Putamen (tissue), 1 donor: Measurements from ENCODE around the gene REG4.
"Not testable (repeated sequence)": the region's sequence is repeated elsewhere in the genome, so short reads cannot be mapped to it uniquely, and the experiment has no call there.

Experiments
- DNase-seq: peaks from one replicate; pipeline ENCODE4 v3.0.0-alpha.2; 2016; ENCODE audit warnings: low spot score

The REG4 gene

GRCh38 chr1:119811387-119811786 is at the start of gene REG4:
Gene REG4, minus strand, starts transcription at chr1:119811460. Its CDS starts 2,691 bp downstream, at chr1:119808769.
- no peak for DNase-seq

GRCh38 chr1:119859647-119860046 is 48.4 kb upstream of the REG4 start:
- no peak for DNase-seq

- not testable (repeated sequence) for DNase-seq
Observed at GRCh38 chr1:119858556-119859214, 47.4 kb upstream of the REG4 start.

GRCh38 chr1:119858126-119858525 is 46.9 kb upstream of the REG4 start:
- DNase-seq = no peak

GRCh38 chr1:119853155-119853554 is 41.9 kb upstream of the REG4 start:
- no peak for DNase-seq

- not testable (repeated sequence) for DNase-seq
Observed at GRCh38 chr1:119844206-119844605, 32.9 kb upstream of the REG4 start.

GRCh38 chr1:119841306-119841705 is 30.0 kb upstream of the REG4 start:
- no peak for DNase-seq

GRCh38 chr1:119840745-119841144 is 29.5 kb upstream of the REG4 start:
- DNase-seq = no peak

GRCh38 chr1:119838236-119838635 is 27.0 kb upstream of the REG4 start:
- no peak for DNase-seq

GRCh38 chr1:119834990-119835389 is 23.7 kb upstream of the REG4 start:
- DNase-seq = no peak

- DNase-seq = no peak
Observed at GRCh38 chr1:119831027-119831426, 19.8 kb upstream of the REG4 start.

GRCh38 chr1:119829625-119830024 is 18.4 kb upstream of the REG4 start:
- DNase-seq = no peak

- DNase-seq = not testable (repeated sequence)
Observed at GRCh38 chr1:119829006-119829405, 17.7 kb upstream of the REG4 start.

GRCh38 chr1:119828266-119828665 is 17.0 kb upstream of the REG4 start:
- no peak for DNase-seq

GRCh38 chr1:119827010-119827409 is 15.8 kb upstream of the REG4 start:
- DNase-seq = no peak

GRCh38 chr1:119822406-119822805 is 11.1 kb upstream of the REG4 start:
- DNase-seq = no peak

- DNase-seq = no peak
Observed at GRCh38 chr1:119818181-119818580, 6.9 kb upstream of the REG4 start.

- no peak for DNase-seq
Observed at GRCh38 chr1:119816407-119816806, 5.1 kb upstream of the REG4 start.

- DNase-seq = no peak
Observed at GRCh38 chr1:119815928-119816327, 4.7 kb upstream of the REG4 start.

GRCh38 chr1:119815361-119815760 is 4.1 kb upstream of the REG4 start:
- DNase-seq = no peak

GRCh38 chr1:119814288-119814687 is 3.0 kb upstream of the REG4 start:
- no peak for DNase-seq

- DNase-seq = no peak
Observed at GRCh38 chr1:119811985-119812557, 811 bp upstream of the REG4 start.

- peak; percentile 55 for DNase-seq
Observed at GRCh38 chr1:119808972-119809550, 2.2 kb downstream of the REG4 start.

- no peak for DNase-seq
Observed at GRCh38 chr1:119808491-119808890, 2.8 kb downstream of the REG4 start.
